OCI-M2 (cell line): ENCODE data around the gene SLC43A2.
"Not testable (repeated sequence)": the region's sequence is repeated elsewhere in the genome, so short reads cannot be mapped to it uniquely, and the experiment has no call there.

Experiments
- DNase-seq: peaks from one replicate; lab custom pipeline; 2025; ENCODE audit not compliant: unreplicated experiment; lab: John Stamatoyannopoulos, UW

Gene SLC43A2

GRCh38 chr17:1590747-1591473 lies 37.7 kb downstream of the SLC43A2 start:
- no peak for DNase-seq

- DNase-seq: no peak
These were observed 38.4 kb downstream of the SLC43A2 start for GRCh38 chr17:1590029-1590746.

GRCh38 chr17:1588821-1589585 lies 39.6 kb downstream of the SLC43A2 start:
- no peak for DNase-seq

GRCh38 chr17:1584167-1584566 lies 44.5 kb downstream of the SLC43A2 start:
- DNase-seq: no peak

GRCh38 chr17:1583556-1583955 lies 45.1 kb downstream of the SLC43A2 start:
- DNase-seq: no peak

GRCh38 chr17:1582374-1582773 lies 46.3 kb downstream of the SLC43A2 start:
- no peak for DNase-seq

GRCh38 chr17:1580979-1581676 lies 47.5 kb downstream of the SLC43A2 start:
- DNase-seq: no peak

- no peak for DNase-seq
These were observed 50.6 kb downstream of the SLC43A2 start for GRCh38 chr17:1578029-1578428.

- DNase-seq: no peak
These were observed 51.0 kb downstream of the SLC43A2 start for GRCh38 chr17:1577583-1578013.

- DNase-seq: no peak
These were observed 51.5 kb downstream of the SLC43A2 start for GRCh38 chr17:1577182-1577581.

GRCh38 chr17:1576500-1576899 lies 52.1 kb downstream of the SLC43A2 start:
- no peak for DNase-seq

- DNase-seq: no peak
These were observed 53.8 kb downstream of the SLC43A2 start for GRCh38 chr17:1574697-1575471.

- DNase-seq: no peak
These were observed 54.5 kb downstream of the SLC43A2 start for GRCh38 chr17:1573932-1574696.

GRCh38 chr17:1572646-1573045 lies 56.0 kb downstream of the SLC43A2 start:
- DNase-seq: not testable (repeated sequence)

GRCh38 chr17:1571341-1571704 lies 57.3 kb downstream of the SLC43A2 start:
- DNase-seq: no peak

- DNase-seq: no peak
These were observed 59.5 kb downstream of the SLC43A2 start for GRCh38 chr17:1568950-1569810.

GRCh38 chr17:1566505-1567199 lies 62.0 kb downstream of the SLC43A2 start:
- no peak for DNase-seq

- no peak for DNase-seq
These were observed 62.8 kb downstream of the SLC43A2 start for GRCh38 chr17:1565877-1566276.
